Cardiac muscle cell (in vitro differentiated cells and primary cell): ENCODE data around the gene TAF11L13. TPM values are rescaled to one million over a fixed set of nuclear protein-coding genes. Genes with fewer than 3 reads are reported as not detected.
"Not testable (repeated sequence)": the region's sequence is repeated elsewhere in the genome, so short reads cannot be mapped to it uniquely, and the experiment has no call there.

ENCODE experiments used
- DNase-seq, 2 donors: peaks; one replicate each; pipeline versions ENCODE4 v3.0.0 to v3.0.0-alpha.2; 2010 to 2017; ENCODE audit warnings: low read depth in 1 of 2, low spot score in 1 of 2
- H3K27ac ChIP-seq: fragments of 200-600 bp; sonication (generic); 2 replicates; pipeline ENCODE4 v1.5.1; 2016
- H3K27me3 ChIP-seq: fragments of 200-600 bp; sonication (generic); 2 replicates; pipeline ENCODE4 v1.6.0; 2016; ENCODE audit warnings: control low read depth
- H3K36me3 ChIP-seq: fragments of 200-600 bp; sonication (generic); 2 replicates; pipeline ENCODE4 v1.5.1; 2016; ENCODE audit warnings: control low read depth
- H3K4me1 ChIP-seq: fragments of 200-600 bp; sonication (generic); 2 replicates; pipeline ENCODE4 v1.8.1; 2017; ENCODE audit warnings: low read depth, mild to moderate bottlenecking, mixed run types
- H3K4me3 ChIP-seq: fragments of 200-600 bp; sonication (generic); 2 replicates; pipeline ENCODE4 v1.5.1; 2016; ENCODE audit warnings: mild to moderate bottlenecking
- H3K9me3 ChIP-seq: fragments of 200-600 bp; sonication (generic); 2 replicates; pipeline ENCODE4 v1.5.1; 2017; ENCODE audit warnings: low read depth, mild to moderate bottlenecking, control low read depth
- polyA plus RNA-seq: library from polyadenylated mRNA; unstranded; fragments of >200 nt; fragmentation: Nextera tagmentation; extraction: Ambion mirVana; gene quantifications from 2 replicates; pipeline ENCODE4 v1.2.1, GENCODE V29; 2016
- total RNA-seq: library from RNA; depleted of rRNA; stranded (reverse); fragments of >200 nt; gene quantifications from 2 replicates; pipeline ENCODE4 v1.2.3, GENCODE V29; 2016
- TF ChIP-seq, protein P1 (sequence below): IDR thresholded peaks from 2 replicates; pipeline ENCODE4 v1.5.1; 2012; ENCODE audit warnings: low read depth, mild to moderate bottlenecking, low read length

Gene TAF11L13
- total RNA-seq, result not detected in 2 replicates
- not detected in 2 replicates for polyA plus RNA-seq

- H3K27ac ChIP-seq, H3K36me3 ChIP-seq, H3K4me3 ChIP-seq, H3K4me1 ChIP-seq, H3K9me3 ChIP-seq, DNase-seq, H3K27me3 ChIP-seq: not testable (repeated sequence)
These were observed at the start of gene TAF11L13 for GRCh38 chr5:17631788-17632187. Gene TAF11L13, plus strand, starts transcription at chr5:17632088.

DNA sequence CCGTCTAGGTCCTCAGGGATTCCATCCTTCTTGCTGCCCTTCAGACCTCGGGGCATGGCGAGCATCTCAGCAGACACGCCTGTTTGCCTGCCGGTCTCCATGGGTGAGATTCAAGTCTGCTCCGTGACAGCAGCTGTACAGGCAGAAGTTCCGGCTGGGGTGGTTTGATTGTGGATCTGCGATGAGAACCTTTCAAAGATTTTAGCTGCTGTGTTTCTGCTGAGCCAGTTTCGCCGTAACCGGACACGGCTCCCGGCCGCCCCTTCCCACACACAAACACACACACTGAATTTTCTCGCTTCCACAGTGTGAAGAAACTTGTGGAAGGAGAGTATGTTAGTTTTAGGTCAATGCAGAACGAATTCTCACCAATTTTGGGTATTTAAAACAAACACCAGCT lies 46.2 kb upstream of the TAF11L13 start, which contains the start of gene TAF11L7:
TSS of gene TAF11L7 (minus strand) at position 101 of the 400 bp plus-strand sequence.
- not testable (repeated sequence) for DNase-seq

GRCh38 chr5:17590860-17591259 lies 41.0 kb upstream of the TAF11L13 start, which contains the start of gene TAF11L8:
Gene TAF11L8, minus strand, starts transcription at chr5:17590960.
- H3K4me3 ChIP-seq, H3K4me1 ChIP-seq, DNase-seq, H3K9me3 ChIP-seq, H3K27me3 ChIP-seq, H3K27ac ChIP-seq, H3K36me3 ChIP-seq: not testable (repeated sequence)

More for the DNA sequence above, 46.2 kb upstream of the TAF11L13 start, which contains the start of gene TAF11L7:
- H3K36me3 ChIP-seq, H3K4me3 ChIP-seq, H3K9me3 ChIP-seq, H3K27ac ChIP-seq, H3K27me3 ChIP-seq, H3K4me1 ChIP-seq: not testable (repeated sequence)

- H3K4me3 ChIP-seq, DNase-seq, H3K27me3 ChIP-seq, H3K36me3 ChIP-seq, H3K4me1 ChIP-seq, H3K9me3 ChIP-seq, H3K27ac ChIP-seq: not testable (repeated sequence)
These were observed 37.6 kb upstream of the TAF11L13 start, which contains the start of gene TAF11L9 for GRCh38 chr5:17594255-17594654. Gene TAF11L9, minus strand, starts transcription at chr5:17594394.

DNA sequence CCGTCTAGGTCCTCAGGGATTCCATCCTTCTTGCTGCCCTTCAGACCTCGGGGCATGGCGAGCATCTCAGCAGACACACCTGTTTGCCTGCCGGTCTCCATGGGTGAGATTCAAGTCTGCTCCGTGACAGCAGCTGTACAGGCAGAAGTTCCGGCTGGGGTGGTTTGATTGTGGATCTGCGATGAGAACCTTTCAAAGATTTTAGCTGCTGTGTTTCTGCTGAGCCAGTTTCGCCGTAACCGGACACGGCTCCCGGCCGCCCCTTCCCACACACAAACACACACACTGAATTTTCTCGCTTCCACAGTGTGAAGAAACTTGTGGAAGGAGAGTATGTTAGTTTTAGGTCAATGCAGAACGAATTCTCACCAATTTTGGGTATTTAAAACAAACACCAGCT lies 34.2 kb upstream of the TAF11L13 start, which contains the start of gene TAF11L10:
TSS of gene TAF11L10 (minus strand) at position 101 of the 400 bp plus-strand sequence.
- not testable (repeated sequence) for H3K9me3 ChIP-seq, H3K27me3 ChIP-seq, H3K4me3 ChIP-seq, DNase-seq, H3K27ac ChIP-seq, H3K36me3 ChIP-seq, H3K4me1 ChIP-seq

DNA sequence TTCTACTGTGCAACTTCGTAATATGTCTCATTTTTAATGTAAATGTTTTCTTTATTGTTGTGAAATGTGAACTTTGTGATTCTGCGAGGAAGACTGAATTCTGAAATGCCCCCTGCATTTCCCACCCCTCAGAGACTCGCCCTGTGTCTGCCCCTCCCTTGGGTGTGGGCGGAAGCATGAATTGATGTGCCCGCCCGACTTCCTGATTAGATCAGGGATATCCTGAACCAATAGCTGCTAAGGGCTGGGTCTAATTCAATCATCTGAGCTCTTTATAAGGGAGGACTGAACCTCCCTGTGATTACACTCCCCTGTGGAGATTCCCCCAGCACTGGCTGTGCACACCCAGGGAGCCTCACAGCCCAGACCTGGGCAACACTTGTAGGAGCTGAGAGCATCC lies 28.0 kb upstream of the TAF11L13 start, which contains the start of gene TAF11L11:
TSS of gene TAF11L11 (plus strand) at position 304 of the 400 bp plus-strand sequence.
- H3K27me3 ChIP-seq, DNase-seq: not testable (repeated sequence)

DNA sequence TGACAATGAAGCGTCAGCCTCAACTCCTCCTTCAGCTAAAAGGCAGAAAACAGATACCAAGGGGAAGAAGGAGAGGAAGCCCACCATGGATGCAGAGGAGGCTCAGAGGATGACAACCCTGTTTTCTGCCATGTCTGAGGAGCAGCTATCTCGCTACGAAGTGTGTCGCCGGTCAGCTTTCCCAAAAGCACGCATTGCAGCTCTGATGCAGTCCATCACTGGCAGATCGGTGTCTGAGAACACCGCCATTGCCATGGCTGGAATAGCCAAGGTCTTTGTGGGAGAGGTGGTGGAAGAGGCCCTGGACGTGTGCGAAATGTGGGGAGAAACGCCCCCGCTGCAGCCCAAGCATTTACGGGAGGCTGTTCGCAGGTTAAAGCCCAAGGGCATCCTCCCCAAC lies 26.9 kb upstream of the TAF11L13 start:
- H3K36me3 ChIP-seq, result no peaks in the 10 kb centered on the region
- H3K4me3 ChIP-seq, result no peak overlapping the region
- H3K9me3 ChIP-seq, result no peaks in the 10 kb centered on the region
- H3K4me1 ChIP-seq, result no peaks in the 10 kb centered on the region
- H3K27me3 ChIP-seq, result no peaks in the 10 kb centered on the region
- H3K27ac ChIP-seq, result no peak overlapping the region
- no peak for DNase-seq
- TF ChIP-seq, protein P1, sequence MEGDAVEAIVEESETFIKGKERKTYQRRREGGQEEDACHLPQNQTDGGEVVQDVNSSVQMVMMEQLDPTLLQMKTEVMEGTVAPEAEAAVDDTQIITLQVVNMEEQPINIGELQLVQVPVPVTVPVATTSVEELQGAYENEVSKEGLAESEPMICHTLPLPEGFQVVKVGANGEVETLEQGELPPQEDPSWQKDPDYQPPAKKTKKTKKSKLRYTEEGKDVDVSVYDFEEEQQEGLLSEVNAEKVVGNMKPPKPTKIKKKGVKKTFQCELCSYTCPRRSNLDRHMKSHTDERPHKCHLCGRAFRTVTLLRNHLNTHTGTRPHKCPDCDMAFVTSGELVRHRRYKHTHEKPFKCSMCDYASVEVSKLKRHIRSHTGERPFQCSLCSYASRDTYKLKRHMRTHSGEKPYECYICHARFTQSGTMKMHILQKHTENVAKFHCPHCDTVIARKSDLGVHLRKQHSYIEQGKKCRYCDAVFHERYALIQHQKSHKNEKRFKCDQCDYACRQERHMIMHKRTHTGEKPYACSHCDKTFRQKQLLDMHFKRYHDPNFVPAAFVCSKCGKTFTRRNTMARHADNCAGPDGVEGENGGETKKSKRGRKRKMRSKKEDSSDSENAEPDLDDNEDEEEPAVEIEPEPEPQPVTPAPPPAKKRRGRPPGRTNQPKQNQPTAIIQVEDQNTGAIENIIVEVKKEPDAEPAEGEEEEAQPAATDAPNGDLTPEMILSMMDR, result no peak

More for the DNA sequence above, 28.0 kb upstream of the TAF11L13 start, which contains the start of gene TAF11L11:
- not testable (repeated sequence) for H3K36me3 ChIP-seq, H3K27ac ChIP-seq, H3K4me3 ChIP-seq, H3K4me1 ChIP-seq, H3K9me3 ChIP-seq

- H3K4me1 ChIP-seq, H3K27ac ChIP-seq, DNase-seq: not testable (repeated sequence)
These were observed 24.4 kb upstream of the TAF11L13 start for GRCh38 chr5:17607461-17607860.

DNA sequence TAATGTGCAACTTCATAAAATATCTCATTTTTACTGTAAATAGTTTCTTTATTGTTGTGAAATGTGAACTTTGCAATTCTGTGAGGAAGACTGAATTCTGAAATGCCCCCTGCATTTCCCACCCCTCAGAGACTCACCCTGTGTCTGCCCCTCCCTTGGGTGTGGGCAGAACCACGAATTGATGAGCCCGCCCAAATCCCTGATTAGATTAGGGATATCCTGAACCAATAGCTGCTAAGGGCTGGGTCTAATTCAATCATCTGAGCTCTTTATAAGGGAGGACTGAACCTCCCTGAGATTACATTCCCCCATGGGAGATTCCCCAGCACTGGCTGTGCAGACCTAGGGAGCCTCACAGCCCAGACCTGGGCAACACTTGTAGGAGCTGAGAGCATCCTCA lies 21.8 kb upstream of the TAF11L13 start, which contains the start of gene TAF11L12:
TSS of gene TAF11L12 (plus strand) at position 301 of the 400 bp plus-strand sequence.
- H3K4me1 ChIP-seq, H3K36me3 ChIP-seq, H3K27ac ChIP-seq, H3K9me3 ChIP-seq, H3K27me3 ChIP-seq, DNase-seq, H3K4me3 ChIP-seq: not testable (repeated sequence)

More at GRCh38 chr5:17607461-17607860, 24.4 kb upstream of the TAF11L13 start:
- not testable (repeated sequence) for H3K36me3 ChIP-seq, H3K9me3 ChIP-seq, H3K27me3 ChIP-seq, H3K4me3 ChIP-seq
